ENCODE results near the gene APBB2.

Gene APBB2

GRCh38 chr4:41203841-41204240, 10.5 kb downstream of the APBB2 start:
- TF ChIP-seq EZH2 (IDR thresholded peaks at IDR 0.05; ENCODE audit: borderline replicate concordance, low read length) = no peak
- Histone ChIP-seq H3K9me2 (ENCODE audit: low read depth, low read length) (no peaks in the 10 kb centered on the region), H3K27ac (ENCODE audit: low read depth, low read length, poor library complexity, severe bottlenecking) (no peak overlapping the region), H3F3A (ENCODE audit: insufficient read depth, low read length) (no peaks in the 10 kb centered on the region), H3K4me2 (ENCODE audit: low read length) (no peak overlapping the region), H3K4me3 (ENCODE audit: low read depth, low read length, poor library complexity, severe bottlenecking) (no peak overlapping the region), H3K9ac (ENCODE audit: low read length) (no peak overlapping the region), H2AFZ (ENCODE audit: low read length) (no peak overlapping the region), H3K4me1 (ENCODE audit: insufficient read depth, low read length, severe bottlenecking) (no peaks in the 10 kb centered on the region), H4K20me1 (ENCODE audit: insufficient read depth, low read length) (no peaks in the 10 kb centered on the region), H3K36me3 (ENCODE audit: insufficient read depth, low read length) (no peaks in the 10 kb centered on the region), H3K9me3 (ENCODE audit: low read length) (no peaks in the 10 kb centered on the region), H3K79me2 (ENCODE audit: insufficient read depth, low read length) (no peaks in the 10 kb centered on the region), H3K27me3 (ENCODE audit: insufficient read depth, low read length) (no peaks in the 10 kb centered on the region)

DNA sequence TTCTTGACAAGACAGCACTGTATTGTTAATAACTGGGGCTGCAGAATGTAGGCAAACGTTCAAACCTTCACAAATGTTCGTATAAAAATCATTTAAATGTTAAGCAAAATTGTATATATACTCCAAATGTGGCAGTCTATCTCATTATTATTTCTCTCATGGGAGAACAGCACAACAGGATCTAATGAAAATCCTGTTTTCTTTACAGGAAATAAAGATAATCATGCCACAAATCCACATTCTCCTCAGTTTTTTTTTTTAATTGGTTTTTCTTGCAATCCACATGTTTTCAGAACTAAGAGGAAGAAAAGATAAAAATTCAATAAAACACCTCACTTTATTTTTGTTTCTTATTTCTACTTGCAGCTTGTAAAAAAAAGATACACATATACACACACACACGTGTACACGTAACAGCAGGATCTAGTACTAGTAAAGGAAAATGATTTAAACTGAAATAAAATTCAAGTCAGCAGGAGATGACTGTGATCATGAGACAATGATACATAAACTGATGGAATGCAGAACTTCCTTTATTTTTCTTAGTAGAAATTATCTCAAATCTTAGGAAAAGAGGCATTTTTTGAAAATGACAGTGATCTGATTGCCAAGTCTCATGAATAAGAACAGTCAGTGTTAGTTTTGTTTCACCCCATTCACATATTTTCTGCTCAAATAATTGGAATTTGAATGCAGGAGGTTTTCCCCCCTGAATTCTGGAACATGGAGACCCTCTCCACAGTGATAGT, 11.3 kb downstream of the APBB2 start:
- Histone ChIP-seq H3K4me1 (ENCODE audit: insufficient read depth, low read length, severe bottlenecking) (no peaks in the 10 kb centered on the region), H3K9ac (ENCODE audit: low read length) (no peak overlapping the region), H3K36me3 (ENCODE audit: insufficient read depth, low read length) (no peaks in the 10 kb centered on the region), H4K20me1 (ENCODE audit: insufficient read depth, low read length) (no peaks in the 10 kb centered on the region), H3K27me3 (ENCODE audit: insufficient read depth, low read length) (no peaks in the 10 kb centered on the region), H2AFZ (ENCODE audit: low read length) (no peak overlapping the region), H3K27ac (ENCODE audit: low read depth, low read length, poor library complexity, severe bottlenecking) (no peak overlapping the region), H3K79me2 (ENCODE audit: insufficient read depth, low read length) (no peaks in the 10 kb centered on the region), H3K9me3 (ENCODE audit: low read length) (no peaks in the 10 kb centered on the region), H3K9me2 (ENCODE audit: low read depth, low read length) (no peaks in the 10 kb centered on the region), H3K4me2 (ENCODE audit: low read length) (no peak overlapping the region), H3K4me3 (ENCODE audit: low read depth, low read length, poor library complexity, severe bottlenecking) (no peak overlapping the region), H3F3A (ENCODE audit: insufficient read depth, low read length) (no peaks in the 10 kb centered on the region)
- TF ChIP-seq EZH2 (IDR thresholded peaks at IDR 0.05; ENCODE audit: borderline replicate concordance, low read length) (no peak), CTCF (IDR thresholded peaks at IDR 0.05; ENCODE audit: low read length) (no peak)

- Histone ChIP-seq H3K4me2 (ENCODE audit: low read length) (no peak overlapping the region), H3K79me2 (ENCODE audit: insufficient read depth, low read length) (no peaks in the 10 kb centered on the region), H3K9me2 (ENCODE audit: low read depth, low read length) (no peaks in the 10 kb centered on the region), H3K9ac (ENCODE audit: low read length) (no peak overlapping the region), H3K36me3 (ENCODE audit: insufficient read depth, low read length) (no peaks in the 10 kb centered on the region), H3K4me1 (ENCODE audit: insufficient read depth, low read length, severe bottlenecking) (no peaks in the 10 kb centered on the region), H3K27ac (ENCODE audit: low read depth, low read length, poor library complexity, severe bottlenecking) (no peak overlapping the region), H4K20me1 (ENCODE audit: insufficient read depth, low read length) (no peaks in the 10 kb centered on the region), H2AFZ (ENCODE audit: low read length) (no peak overlapping the region), H3K9me3 (ENCODE audit: low read length) (no peaks in the 10 kb centered on the region), H3K27me3 (ENCODE audit: insufficient read depth, low read length) (no peaks in the 10 kb centered on the region), H3K4me3 (ENCODE audit: low read depth, low read length, poor library complexity, severe bottlenecking) (no peak overlapping the region), H3F3A (ENCODE audit: insufficient read depth, low read length) (no peaks in the 10 kb centered on the region)
- TF ChIP-seq CTCF (IDR thresholded peaks at IDR 0.05; ENCODE audit: low read length) = no peak
- no peak for TF ChIP-seq EZH2 (IDR thresholded peaks at IDR 0.05; ENCODE audit: borderline replicate concordance, low read length)
Measured at GRCh38 chr4:41202356-41202755, 12.0 kb downstream of the APBB2 start.

DNA sequence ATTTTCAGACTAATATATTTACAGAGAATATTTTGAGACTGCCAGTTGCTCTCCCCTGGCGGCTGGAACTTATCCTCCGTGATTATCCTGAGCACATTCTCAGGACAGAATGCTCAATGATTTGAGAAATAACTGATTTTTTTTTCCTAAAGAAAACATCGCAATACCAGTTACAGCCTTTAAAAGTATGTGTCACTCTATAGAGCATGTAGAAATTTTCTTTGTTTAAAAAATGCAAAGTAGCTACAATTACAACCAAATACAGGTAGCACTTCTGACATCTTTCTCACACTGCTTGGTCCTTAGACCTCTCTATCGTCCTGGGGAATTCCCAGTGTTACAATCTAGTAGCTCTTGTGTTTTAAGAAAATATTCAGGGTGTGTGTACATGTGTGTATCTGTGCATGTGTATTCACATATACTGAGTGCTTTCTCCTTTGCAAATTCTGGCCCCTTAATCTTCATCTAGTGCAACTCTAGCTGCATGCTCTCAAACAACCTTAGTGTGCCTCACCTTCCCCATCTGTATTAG, 13.8 kb downstream of the APBB2 start:
- Histone ChIP-seq H3K27ac (ENCODE audit: low read depth, low read length, poor library complexity, severe bottlenecking) (no peak overlapping the region), H3K27me3 (ENCODE audit: insufficient read depth, low read length) (no peaks in the 10 kb centered on the region), H3K4me1 (ENCODE audit: insufficient read depth, low read length, severe bottlenecking) (no peaks in the 10 kb centered on the region), H3K9me3 (ENCODE audit: low read length) (no peaks in the 10 kb centered on the region), H2AFZ (ENCODE audit: low read length) (no peak overlapping the region), H3K79me2 (ENCODE audit: insufficient read depth, low read length) (no peaks in the 10 kb centered on the region), H3F3A (ENCODE audit: insufficient read depth, low read length) (no peaks in the 10 kb centered on the region), H3K4me2 (ENCODE audit: low read length) (no peak overlapping the region), H3K4me3 (ENCODE audit: low read depth, low read length, poor library complexity, severe bottlenecking) (no peak overlapping the region), H3K36me3 (ENCODE audit: insufficient read depth, low read length) (no peaks in the 10 kb centered on the region), H3K9ac (ENCODE audit: low read length) (no peak overlapping the region), H4K20me1 (ENCODE audit: insufficient read depth, low read length) (no peaks in the 10 kb centered on the region), H3K9me2 (ENCODE audit: low read depth, low read length) (no peaks in the 10 kb centered on the region)
- TF ChIP-seq CTCF (IDR thresholded peaks at IDR 0.05; ENCODE audit: low read length) (no peak), EZH2 (IDR thresholded peaks at IDR 0.05; ENCODE audit: borderline replicate concordance, low read length) (no peak)

All from OCI-LY1 (cell line).